H9 (cell line): ENCODE data around the gene LRP1-AS. TPM values are rescaled to one million over a fixed set of nuclear protein-coding genes. Genes with fewer than 3 reads are reported as not detected.
A peak's percentile ranks its signal among the peaks of the same experiment; 100 is the strongest.

ENCODE experiments used
- DNase-seq: peaks from one replicate; pipeline ENCODE4 v3.0.0-alpha.2; 2017
- H2AFZ ChIP-seq: one replicate; pipeline ENCODE4 v1.6.1; 2013; ENCODE audit warnings: mild to moderate bottlenecking, low read length, control low read depth, moderate library complexity
- H2AK5ac ChIP-seq: 2 replicates; pipeline ENCODE4 v1.6.1; 2013; ENCODE audit warnings: low read length, control low read depth, mixed read lengths; ENCODE audit not compliant: insufficient read length
- H2BK120ac ChIP-seq: one replicate; pipeline ENCODE4 v1.6.1; 2013; ENCODE audit warnings: low read depth, mild to moderate bottlenecking, low read length, control low read depth, inconsistent platforms; ENCODE audit not compliant: poor library complexity, severe bottlenecking
- H2BK12ac ChIP-seq: 2 replicates; pipeline ENCODE4 v1.6.1; 2013; ENCODE audit warnings: low read length, control low read depth, mixed read lengths, low read depth; ENCODE audit not compliant: insufficient read length
- H2BK15ac ChIP-seq: 2 replicates; pipeline ENCODE4 v1.6.1; 2013; ENCODE audit warnings: low read depth, low read length, control low read depth
- H2BK20ac ChIP-seq: one replicate; pipeline ENCODE4 v1.6.1; 2013; ENCODE audit warnings: low read depth, mild to moderate bottlenecking, low read length, control low read depth, inconsistent platforms; ENCODE audit not compliant: poor library complexity, severe bottlenecking
- H2BK5ac ChIP-seq: 2 replicates; pipeline ENCODE4 v1.6.1; 2013; ENCODE audit warnings: low read length, control low read depth, mixed read lengths; ENCODE audit not compliant: insufficient read length
- H3K14ac ChIP-seq: 2 replicates; pipeline ENCODE4 v1.6.1; 2013; ENCODE audit warnings: low read length, control low read depth; ENCODE audit not compliant: insufficient read depth
- H3K18ac ChIP-seq: 2 replicates; pipeline ENCODE4 v1.6.1; 2013; ENCODE audit warnings: low read depth, mild to moderate bottlenecking, mixed read lengths, low read length, control low read depth; ENCODE audit not compliant: insufficient read length
- H3K23ac ChIP-seq: 2 replicates; pipeline ENCODE4 v1.6.1; 2013; ENCODE audit warnings: low read length, control low read depth, mixed read lengths, low read depth; ENCODE audit not compliant: insufficient read length
- H3K23me2 ChIP-seq: 2 replicates; pipeline ENCODE4 v1.6.1; 2013; ENCODE audit warnings: low read depth, mild to moderate bottlenecking, mixed read lengths, low read length, control low read depth; ENCODE audit not compliant: insufficient read length, poor library complexity, severe bottlenecking
- H3K27ac ChIP-seq: 2 replicates; pipeline ENCODE4 v1.5.1; 2013; ENCODE audit warnings: low read length, control low read depth, mixed read lengths, low read depth; ENCODE audit not compliant: insufficient read length
- H3K27me3 ChIP-seq: 2 replicates; pipeline ENCODE4 v1.6.1; 2013; ENCODE audit warnings: low read length, control low read depth, inconsistent platforms; ENCODE audit not compliant: insufficient read depth
- H3K4ac ChIP-seq: 2 replicates; pipeline ENCODE4 v1.6.1; 2013; ENCODE audit warnings: low read depth, mild to moderate bottlenecking, control low read depth, inconsistent platforms, low read length, moderate library complexity
- H3K4me1 ChIP-seq: 2 replicates; pipeline ENCODE4 v1.6.1; 2013; ENCODE audit warnings: low read length, control low read depth, inconsistent platforms; ENCODE audit not compliant: insufficient read depth
- H3K4me2 ChIP-seq: 2 replicates; pipeline ENCODE4 v1.6.1; 2013; ENCODE audit warnings: low read length, control low read depth, mixed read lengths; ENCODE audit not compliant: insufficient read length, insufficient read depth
- H3K56ac ChIP-seq: 2 replicates; pipeline ENCODE4 v1.6.1; 2013; ENCODE audit warnings: low read depth, mild to moderate bottlenecking, mixed read lengths, low read length, control low read depth; ENCODE audit not compliant: insufficient read length
- H3K79me1 ChIP-seq: 2 replicates; pipeline ENCODE4 v1.6.1; 2013; ENCODE audit warnings: low read depth, mild to moderate bottlenecking, moderate library complexity, low read length, control low read depth, inconsistent platforms; ENCODE audit not compliant: insufficient read depth, poor library complexity, severe bottlenecking
- H3K79me2 ChIP-seq: 2 replicates; pipeline ENCODE4 v1.6.1; 2013; ENCODE audit warnings: low read length, control low read depth, inconsistent platforms; ENCODE audit not compliant: insufficient read depth
- H3K9ac ChIP-seq: 2 replicates; pipeline ENCODE4 v1.6.1; 2013; ENCODE audit warnings: low read length, control low read depth, mixed read lengths; ENCODE audit not compliant: insufficient read length; ENCODE audit errors: extremely low read depth
- H3K9me3 ChIP-seq: one replicate; pipeline ENCODE4 v1.6.1; 2013; ENCODE audit warnings: low read depth, low read length, inconsistent platforms; ENCODE audit not compliant: control insufficient read depth
- H3T11ph ChIP-seq: one replicate; pipeline ENCODE4 v1.6.1; 2013; ENCODE audit warnings: mild to moderate bottlenecking, low read length, control low read depth, inconsistent platforms
- H4K20me1 ChIP-seq: one replicate; pipeline ENCODE4 v1.6.1; 2013; ENCODE audit not compliant: control insufficient read depth, insufficient read length, insufficient read depth
- H4K5ac ChIP-seq: 2 replicates; pipeline ENCODE4 v1.6.1; 2013; ENCODE audit warnings: low read depth, mild to moderate bottlenecking, mixed read lengths, low read length, control low read depth; ENCODE audit not compliant: insufficient read length
- H4K8ac ChIP-seq: replicated peaks from 2 replicates; pipeline ENCODE4 v1.6.1; 2013; ENCODE audit warnings: low read length, control low read depth, mixed read lengths, low read depth; ENCODE audit not compliant: insufficient read length
- H4K91ac ChIP-seq: 2 replicates; pipeline ENCODE4 v1.6.1; 2013; ENCODE audit warnings: low read depth, mild to moderate bottlenecking, moderate library complexity, mixed read lengths, low read length, control low read depth; ENCODE audit not compliant: insufficient read length
- H3K27ac Mint-ChIP-seq, 3 experiments: 2 replicates in 2 of 3; 3 replicates in 1 of 3; pipeline ENCODE4 v1.8.0; 2020 to 2021; ENCODE audit warnings: mixed read lengths in 3 of 3, mild to moderate bottlenecking in 1 of 3, moderate library complexity in 1 of 3
- H3K27me3 Mint-ChIP-seq: 2 replicates; pipeline ENCODE4 v1.8.0; 2021; ENCODE audit warnings: low read depth, mild to moderate bottlenecking, moderate library complexity, mixed read lengths
- H3K36me3 Mint-ChIP-seq, 3 experiments: 2 replicates in 2 of 3; 3 replicates in 1 of 3; pipeline ENCODE4 v1.8.0; 2020 to 2021; ENCODE audit warnings: low read depth in 3 of 3, mixed read lengths in 3 of 3; ENCODE audit not compliant: insufficient read depth in 1 of 3
- H3K4me1 Mint-ChIP-seq, 2 experiments: 2 replicates each; pipeline ENCODE4 v1.8.0; 2020; ENCODE audit warnings: mixed read lengths in 2 of 2
- H3K4me3 Mint-ChIP-seq, 2 experiments: 2 replicates in 1 of 2; 3 replicates in 1 of 2; pipeline ENCODE4 v1.8.0; 2020 to 2021; ENCODE audit warnings: mild to moderate bottlenecking in 2 of 2, mixed read lengths in 2 of 2, moderate library complexity in 1 of 2
- H3K9me3 Mint-ChIP-seq, 2 experiments: 2 replicates in 1 of 2; 3 replicates in 1 of 2; pipeline ENCODE4 v1.8.0; 2020; ENCODE audit warnings: mild to moderate bottlenecking in 2 of 2, mixed read lengths in 2 of 2, moderate library complexity in 1 of 2
- WGBS: extraction: QIAGEN DNeasy Blood & Tissue Kit; methylation state at CpG from one replicate; pipeline ENCODE4 v1.1.7; 2013; ENCODE audit warnings: missing lambda C conversion rate, low lambda C conversion rate, mixed read lengths; ENCODE audit not compliant: insufficient read length; ENCODE audit errors: extremely low coverage; 5-methylcytosine and 5-hydroxymethylcytosine counted together
- total RNA-seq: library from RNA; stranded (reverse); gene quantifications from 2 replicates; pipeline ENCODE4 v1.2.1, GENCODE V29; 2021
- TF ChIP-seq, protein P1 (sequence below): fragments of 200-600 bp; sonication (generic); conservative IDR thresholded peaks from 3 replicates; pipeline ENCODE4 v1.8.0; 2021; ENCODE audit warnings: antibody characterized with exemption, mild to moderate bottlenecking

LRP1-AS gene
- total RNA-seq, 1 experiment from 2014 or later = not detected

DNA sequence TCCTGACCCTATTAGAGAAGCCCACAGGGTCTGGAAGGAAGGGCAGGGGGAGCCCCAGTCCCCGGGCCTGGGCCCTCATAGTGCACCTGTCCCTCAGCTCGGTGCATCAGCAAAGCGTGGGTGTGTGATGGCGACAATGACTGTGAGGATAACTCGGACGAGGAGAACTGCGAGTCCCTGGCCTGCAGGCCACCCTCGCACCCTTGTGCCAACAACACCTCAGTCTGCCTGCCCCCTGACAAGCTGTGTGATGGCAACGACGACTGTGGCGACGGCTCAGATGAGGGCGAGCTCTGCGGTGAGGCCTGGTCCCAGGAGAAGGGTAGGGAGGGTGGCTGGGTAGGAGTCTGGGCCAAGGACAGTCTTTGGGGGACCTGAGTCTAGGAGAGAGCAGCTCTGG lies 26.3 kb upstream of the LRP1-AS start:
- DNase-seq = no peak
- Histone ChIP-seq H3K9ac (no peak overlapping the region), H3K79me1 (no peaks in the 10 kb centered on the region), H2BK120ac (no peak overlapping the region), H2BK12ac (no peak overlapping the region), H3K4ac (no peak overlapping the region), H4K8ac (no peak overlapping the region), H4K91ac (no peak overlapping the region), H3K18ac (no peak overlapping the region), H3K23ac (no peak overlapping the region), H2AFZ (no peak overlapping the region), H3K14ac (no peak overlapping the region; the same call in 1 of the 2 replicates), H4K5ac (no peak overlapping the region), H3K23me2 (no peaks in the 10 kb centered on the region), H4K20me1 (peaks cover 3% of the 10 kb centered on the region), H3K4me2 (no peak overlapping the region), H3K56ac (no peak overlapping the region), H3K4me1 (no peaks in the 10 kb centered on the region), H3T11ph (no peak overlapping the region), H3K27ac (no peak overlapping the region), H3K27me3 (no peaks in the 10 kb centered on the region), H2AK5ac (no peak overlapping the region), H2BK5ac (no peak overlapping the region), H3K79me2 (no peaks in the 10 kb centered on the region), H2BK15ac (no peak overlapping the region), H2BK20ac (no peak overlapping the region), H3K9me3 (no peaks in the 10 kb centered on the region)
- H3K4me3 Mint-ChIP-seq = no peak overlapping the region
- TF ChIP-seq, protein P1, sequence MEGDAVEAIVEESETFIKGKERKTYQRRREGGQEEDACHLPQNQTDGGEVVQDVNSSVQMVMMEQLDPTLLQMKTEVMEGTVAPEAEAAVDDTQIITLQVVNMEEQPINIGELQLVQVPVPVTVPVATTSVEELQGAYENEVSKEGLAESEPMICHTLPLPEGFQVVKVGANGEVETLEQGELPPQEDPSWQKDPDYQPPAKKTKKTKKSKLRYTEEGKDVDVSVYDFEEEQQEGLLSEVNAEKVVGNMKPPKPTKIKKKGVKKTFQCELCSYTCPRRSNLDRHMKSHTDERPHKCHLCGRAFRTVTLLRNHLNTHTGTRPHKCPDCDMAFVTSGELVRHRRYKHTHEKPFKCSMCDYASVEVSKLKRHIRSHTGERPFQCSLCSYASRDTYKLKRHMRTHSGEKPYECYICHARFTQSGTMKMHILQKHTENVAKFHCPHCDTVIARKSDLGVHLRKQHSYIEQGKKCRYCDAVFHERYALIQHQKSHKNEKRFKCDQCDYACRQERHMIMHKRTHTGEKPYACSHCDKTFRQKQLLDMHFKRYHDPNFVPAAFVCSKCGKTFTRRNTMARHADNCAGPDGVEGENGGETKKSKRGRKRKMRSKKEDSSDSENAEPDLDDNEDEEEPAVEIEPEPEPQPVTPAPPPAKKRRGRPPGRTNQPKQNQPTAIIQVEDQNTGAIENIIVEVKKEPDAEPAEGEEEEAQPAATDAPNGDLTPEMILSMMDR = no peak
- WGBS = no CpG with 5 or more reads among the region's 14 CpGs
- no peaks in the 10 kb centered on the region for H3K9me3 Mint-ChIP-seq
- peaks cover 0 to 9% of the 10 kb centered on the region in 2 experiments; a peak in 2 of 4 replicates for H3K4me1 Mint-ChIP-seq
- no peaks in the 10 kb centered on the region for H3K27me3 Mint-ChIP-seq
- peaks cover 46 to 86% (median 81%) of the 10 kb centered on the region in 3 experiments; a peak in 6 of 7 replicates for H3K36me3 Mint-ChIP-seq
- peak overlapping the region in 1 of 3 experiments; percentile 70; a peak in 1 of 7 replicates for H3K27ac Mint-ChIP-seq
